NCI-H2196 (cell line): ENCODE measurements around the gene C19orf38.

Source experiments
- DNase-seq: peaks from one replicate; lab custom pipeline; 2025; ENCODE audit not compliant: unreplicated experiment; lab: John Stamatoyannopoulos, UW

Gene C19orf38

GRCh38 chr19:10848230-10848856 lies at the start of gene C19orf38:
C19orf38 (plus strand) TSS chr19:10848415; CDS start chr19:10848509, 94 bp downstream.
- DNase-seq: no peak

GRCh38 chr19:10800488-10800887 lies 47.7 kb upstream of the C19orf38 start:
- no peak for DNase-seq

GRCh38 chr19:10802479-10802878 lies 45.7 kb upstream of the C19orf38 start:
- no peak for DNase-seq

- DNase-seq: no peak
These were observed 45.0 kb upstream of the C19orf38 start for GRCh38 chr19:10803252-10803651.

GRCh38 chr19:10805065-10805757 lies 43.0 kb upstream of the C19orf38 start:
- no peak for DNase-seq

GRCh38 chr19:10805758-10806247 lies 42.4 kb upstream of the C19orf38 start:
- DNase-seq: no peak

GRCh38 chr19:10808937-10809649 lies 39.1 kb upstream of the C19orf38 start:
- DNase-seq: no peak

- DNase-seq: no peak
These were observed 38.4 kb upstream of the C19orf38 start for GRCh38 chr19:10809651-10810285.

GRCh38 chr19:10811391-10812111 lies 36.7 kb upstream of the C19orf38 start:
- DNase-seq: no peak

GRCh38 chr19:10812196-10812595 lies 36.0 kb upstream of the C19orf38 start:
- no peak for DNase-seq

GRCh38 chr19:10812902-10813404 lies 35.3 kb upstream of the C19orf38 start:
- no peak for DNase-seq

GRCh38 chr19:10815007-10815536 lies 33.1 kb upstream of the C19orf38 start:
- no peak for DNase-seq

- no peak for DNase-seq
These were observed 32.1 kb upstream of the C19orf38 start for GRCh38 chr19:10815969-10816644.

GRCh38 chr19:10816691-10817090 lies 31.5 kb upstream of the C19orf38 start:
- DNase-seq: no peak

- DNase-seq: no peak
These were observed 30.8 kb upstream of the C19orf38 start for GRCh38 chr19:10817291-10818038.

- DNase-seq: no peak
These were observed 29.7 kb upstream of the C19orf38 start for GRCh38 chr19:10818301-10819123.

- no peak for DNase-seq
These were observed 28.8 kb upstream of the C19orf38 start for GRCh38 chr19:10819124-10820060.
